HepG2 (cell line): Measurements from ENCODE around the gene CDK5RAP1. TPM values are rescaled to one million over a fixed set of nuclear protein-coding genes. Genes with fewer than 3 reads are reported as not detected.

Experiments
- ATAC-seq: fragments of 200-7000 bp; cut with Tn5 transposase; 3 replicates; pipeline ENCODE4 v1.9.1; 2020; ENCODE audit warnings: mild to moderate bottlenecking, moderate library complexity
- BruUV-seq: library from RNA; stranded (reverse); fragments of 400-500 nt; replicated peaks from 2 replicates; lab custom pipeline; 2021; lab: Mats Ljungman, UMichigan
- CTCF ChIA-PET: fragments of 300-600 bp; formaldehyde crosslinking; extraction: SDS; loops from one replicate; lab custom pipeline; 2021; ENCODE audit warnings: low total read pairs, inconsistent platforms, low intra/inter-chr PET ratio; lab: Yijun Ruan, JAX
- POLR2A ChIA-PET: fragments of 350-600 bp; sonication (Branson Sonifier 250); formaldehyde crosslinking; loops from one replicate; lab custom pipeline; 2020; ENCODE audit warnings: antibody characterized with exemption, inconsistent platforms; lab: Yijun Ruan, JAX
- DNase-seq: peaks from one replicate; pipeline ENCODE4 v3.0.0-alpha.2; 2015; ENCODE audit warnings: low spot score
- FAIRE-seq: peaks from 3 replicates; lab custom pipeline; 2011; peaks lifted over from hg19 to GRCh38; lab: Jason Lieb, UNC
- H2AFZ ChIP-seq: one replicate; pipeline ENCODE4 v1.6.1; 2011; ENCODE audit warnings: low read length, inconsistent platforms
- H3K27ac ChIP-seq: fragments of 300-600 bp; 3 replicates; pipeline ENCODE4 v1.8.0; 2011; ENCODE audit warnings: mixed run types, mild to moderate bottlenecking, mixed read lengths, low read length, inconsistent platforms; ENCODE audit not compliant: insufficient read depth; ENCODE audit errors: extremely low read length
- H3K27me3 ChIP-seq, 2 experiments: fragments of 200-600 bp in 1 of 2; 2 replicates in 1 of 2; 3 replicates in 1 of 2; pipeline versions ENCODE4 v1.6.0 to v1.8.0; 2011; ENCODE audit warnings: low read length in 2 of 2, mild to moderate bottlenecking in 2 of 2, moderate library complexity in 2 of 2, inconsistent platforms in 1 of 2; ENCODE audit not compliant: insufficient read depth in 2 of 2, control insufficient read depth in 1 of 2
- H3K36me3 ChIP-seq, 2 experiments: fragments of 200-600 bp in 1 of 2; replicated peaks in 1 of 2; 2 replicates in 1 of 2; 3 replicates in 1 of 2; pipeline versions ENCODE4 v1.5.1 to v1.8.0; 2011; ENCODE audit warnings: low read length in 2 of 2, inconsistent platforms in 1 of 2; ENCODE audit not compliant: insufficient read depth in 2 of 2, control insufficient read depth in 1 of 2
- H3K4me1 ChIP-seq: 2 replicates; pipeline ENCODE4 v1.5.1; 2012; ENCODE audit warnings: low read length, inconsistent platforms; ENCODE audit not compliant: insufficient read depth
- H3K4me2 ChIP-seq: 2 replicates; pipeline ENCODE4 v1.6.0; 2011; ENCODE audit warnings: low read depth, low read length, inconsistent platforms
- H3K4me3 ChIP-seq, 3 experiments: fragments of 200-600 bp in 1 of 3; sonication (generic), shearing (Covaris generic) in 1 of 3; replicated peaks in 1 of 3; 2 replicates each; pipeline ENCODE4 v1.5.1; 2011 to 2016; ENCODE audit warnings: low read length in 3 of 3, inconsistent platforms in 2 of 3, low read depth in 2 of 3, mild to moderate bottlenecking in 2 of 3, control low read depth in 1 of 3, mixed read lengths in 1 of 3; ENCODE audit not compliant: insufficient read depth in 1 of 3
- H3K79me2 ChIP-seq: one replicate; pipeline ENCODE4 v1.6.1; 2011; ENCODE audit warnings: low read length, inconsistent platforms; ENCODE audit not compliant: insufficient read depth
- H3K9ac ChIP-seq: 2 replicates; pipeline ENCODE4 v1.6.0; 2011; ENCODE audit warnings: mild to moderate bottlenecking, low read depth, low read length, inconsistent platforms; ENCODE audit not compliant: insufficient read depth
- H3K9me3 ChIP-seq: 2 replicates; pipeline ENCODE4 v1.5.1; 2012; ENCODE audit warnings: mild to moderate bottlenecking, low read length
- H4K20me1 ChIP-seq: 2 replicates; pipeline ENCODE4 v1.6.0; 2011; ENCODE audit warnings: inconsistent platforms, mild to moderate bottlenecking, low read length, moderate library complexity; ENCODE audit not compliant: insufficient read depth
- NFYB ChIP-seq: sonication (generic); formaldehyde crosslinking; IDR thresholded peaks from 2 replicates; pipeline ENCODE4 v1.4.0; 2020; ENCODE audit warnings: missing genetic modification reagents
- ZNF12 ChIP-seq: sonication (generic); formaldehyde crosslinking; IDR thresholded peaks from 2 replicates; pipeline ENCODE4 v1.5.0; 2020; ENCODE audit warnings: missing genetic modification reagents
- ZNF274 ChIP-seq: sonication (generic); formaldehyde crosslinking; IDR thresholded peaks from 2 replicates; pipeline ENCODE4 v1.5.1; 2020; ENCODE audit warnings: mild to moderate bottlenecking, missing genetic modification reagents
- ZNF775 ChIP-seq: sonication (generic); formaldehyde crosslinking; IDR thresholded peaks from 2 replicates; pipeline ENCODE4 v1.4.0; 2020; ENCODE audit warnings: missing genetic modification reagents, mild to moderate bottlenecking, moderate library complexity, borderline replicate concordance
- ZNF788 ChIP-seq: sonication (generic); formaldehyde crosslinking; IDR thresholded peaks from 2 replicates; pipeline ENCODE4 v1.5.0; 2020; ENCODE audit warnings: mild to moderate bottlenecking, missing genetic modification reagents, borderline replicate concordance
- WGBS: methylation state at CpG from one replicate; pipeline ENCODE4 v1.1.6; 2017; ENCODE audit warnings: low lambda C conversion rate; 5-methylcytosine and 5-hydroxymethylcytosine counted together
- in situ Hi-C: cut with HindIII; loops from 2 replicates; pipeline ENCODE4 v1.10.0; 2017; ENCODE audit warnings: low pct_unique_long_range_greater_than_20kb; ENCODE audit not compliant: extremely low pct_ligation_motif_present
- intact Hi-C: fragments of 100-400 bp; cut with micrococcal nuclease; formaldehyde crosslinking; loops from one replicate; pipeline ENCODE4 v1.10.0; 2022; ENCODE audit not compliant: unreplicated experiment
- polyA plus RNA-seq, 8 experiments: library from polyadenylated mRNA; depleted of rRNA in 3 of 8; stranded (reverse) in 7 of 8; unstranded in 1 of 8; fragments of >200 nt; fragmentation: Illumina TruSeq in 4 of 8; extraction: Trizol in 4 of 8; gene quantifications; 2 replicates each; pipeline versions ENCODE4 v1.2.1 to v1.2.3, GENCODE V29; 2011 to 2016; ENCODE audit warnings: low read depth in 4 of 8, missing spikeins in 1 of 8, mixed read lengths in 1 of 8; ENCODE audit not compliant: insufficient read depth in 1 of 8
- total RNA-seq, 5 experiments: library from RNA; depleted of rRNA; stranded (reverse); fragments of >200 nt; fragmentation: Illumina TruSeq; extraction: Trizol; gene quantifications; 2 replicates each; pipeline ENCODE4 v1.2.3, GENCODE V29; 2016; ENCODE audit warnings: low read depth in 1 of 5

CDK5RAP1 gene
- total and polyA plus RNA-seq, 2 of the 13 experiments (the other 11 are each of a cell fraction or from before 2014, with no cell fraction given) = 53.6 to 98.2 TPM

DNA sequence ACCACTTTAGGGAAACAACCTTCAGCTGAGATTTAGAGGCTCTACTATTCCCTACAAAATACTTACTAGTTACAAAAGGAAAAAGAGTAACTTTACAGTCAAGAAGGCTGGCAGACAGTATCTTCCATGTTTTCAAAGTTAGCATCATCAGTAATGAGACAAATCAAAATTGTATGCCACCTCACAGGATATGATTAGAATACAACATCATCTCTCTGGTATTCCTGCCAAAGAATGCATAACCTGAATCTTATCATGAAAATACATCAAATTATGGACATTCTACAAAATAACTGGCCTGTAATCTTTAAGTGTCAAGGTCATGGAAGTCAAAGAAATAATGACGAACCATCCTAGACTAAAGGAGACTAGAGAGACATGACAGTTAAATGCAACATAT is 38.4 kb downstream of the CDK5RAP1 start:
- Histone ChIP-seq H4K20me1 (no peaks in the 10 kb centered on the region), H3K27ac (no peak overlapping the region), H3K79me2 (no peaks in the 10 kb centered on the region), H3K27me3 (no peaks in the 10 kb centered on the region), H3K4me3 (no peak overlapping the region), H3K4me2 (no peak overlapping the region), H3K9ac (no peak overlapping the region), H2AFZ (no peak overlapping the region), H3K4me1 (no peaks in the 10 kb centered on the region), H3K9me3 (no peaks in the 10 kb centered on the region), H3K36me3 (peaks cover 26 to 82% of the 10 kb centered on the region in 2 experiments)
- ATAC-seq = no peak
- FAIRE-seq = no peak
- CTCF ChIA-PET = no interaction called here
- POLR2A ChIA-PET = no interaction called here
- BruUV-seq = no TSS peak
- no peak for DNase-seq
- 96% methylated on average over 1 of the region's 1 CpG for WGBS
- in situ Hi-C loops (no loop called here), intact Hi-C loops (no loop called here)
- no peak for TF ChIP-seq ZNF775 (CRISPR knock-in tag)

DNA sequence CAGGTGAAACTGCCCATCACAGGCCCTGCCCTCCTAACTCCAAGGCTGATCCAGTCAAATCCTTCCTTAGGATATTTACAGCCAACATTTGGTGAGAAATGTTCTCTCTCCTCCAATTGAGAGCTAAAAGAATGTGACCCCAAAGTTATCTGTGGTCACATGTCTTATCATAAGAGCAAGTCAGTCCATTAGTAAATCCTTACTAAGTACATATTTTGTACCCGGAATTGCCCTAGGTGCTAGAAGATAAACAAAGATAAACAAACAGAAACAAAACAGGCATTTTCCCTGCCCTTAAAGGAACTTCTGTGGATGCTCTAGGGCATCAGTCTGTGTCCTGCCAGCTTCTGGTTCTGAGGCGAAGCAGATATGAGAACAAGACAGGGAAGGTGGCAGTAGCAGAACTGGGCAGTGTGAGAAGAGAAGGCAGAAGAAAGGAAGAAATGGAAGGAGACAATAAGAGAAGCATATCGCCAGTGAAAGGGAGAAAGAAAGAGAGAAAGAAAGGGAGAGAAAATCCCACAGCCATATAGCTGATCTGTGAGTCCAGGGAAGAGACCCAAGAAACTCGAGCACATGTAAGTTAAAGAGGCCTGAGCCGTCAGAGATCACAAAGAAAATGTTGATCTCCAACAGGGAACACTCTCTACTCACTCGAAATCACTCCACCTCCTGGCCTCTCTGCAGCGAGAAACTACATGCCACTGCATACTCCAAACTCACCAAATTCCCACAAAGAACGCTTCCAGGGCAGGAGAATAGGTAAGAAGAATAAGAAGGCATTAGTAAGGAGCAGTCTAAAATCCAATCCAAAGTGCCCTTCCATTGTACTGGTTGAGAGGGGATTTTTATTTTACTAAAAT is 41.7 kb downstream of the CDK5RAP1 start:
- Histone ChIP-seq H3K27ac (no peak overlapping the region), H3K4me3 (no peak overlapping the region), H3K9ac (no peak overlapping the region), H4K20me1 (no peaks in the 10 kb centered on the region), H3K27me3 (no peaks in the 10 kb centered on the region), H3K4me2 (no peak overlapping the region), H3K36me3 (peaks cover 24 to 60% of the 10 kb centered on the region in 2 experiments), H3K9me3 (no peaks in the 10 kb centered on the region), H3K79me2 (no peaks in the 10 kb centered on the region)
- no peak for FAIRE-seq
- in situ Hi-C loops (no loop called here), intact Hi-C loops (no loop called here)
- WGBS = 94% methylated on average over 8 of the region's 8 CpGs
- BruUV-seq = no TSS peak
- TF ChIP-seq ZNF788 (CRISPR knock-in tag) (no peak), ZNF12 (CRISPR knock-in tag) (no peak), ZNF274 (no peak), NFYB (CRISPR knock-in tag) (no peak)
- TF ChIP-seq, all 625 proteins: peak for 0
- H3K4me1 ChIP-seq = no peaks in the 10 kb centered on the region
- POLR2A ChIA-PET = no interaction called here
- ATAC-seq = no peak
- no peak for DNase-seq
- CTCF ChIA-PET = no interaction called here
- no peak overlapping the region for H2AFZ ChIP-seq
